HG03045 (cell line): ENCODE data around the gene AVPI1.
"Not testable (repeated sequence)": the region's sequence is repeated elsewhere in the genome, so short reads cannot be mapped to it uniquely, and the experiment has no call there.

Source experiments
- ATAC-seq: cut with Tn5 transposase; IDR thresholded peaks from one replicate; pipeline ENCODE4 v1.9.1; 2021; ENCODE audit warnings: mild to moderate bottlenecking, moderate library complexity; ENCODE audit not compliant: unreplicated experiment

Gene AVPI1

DNA sequence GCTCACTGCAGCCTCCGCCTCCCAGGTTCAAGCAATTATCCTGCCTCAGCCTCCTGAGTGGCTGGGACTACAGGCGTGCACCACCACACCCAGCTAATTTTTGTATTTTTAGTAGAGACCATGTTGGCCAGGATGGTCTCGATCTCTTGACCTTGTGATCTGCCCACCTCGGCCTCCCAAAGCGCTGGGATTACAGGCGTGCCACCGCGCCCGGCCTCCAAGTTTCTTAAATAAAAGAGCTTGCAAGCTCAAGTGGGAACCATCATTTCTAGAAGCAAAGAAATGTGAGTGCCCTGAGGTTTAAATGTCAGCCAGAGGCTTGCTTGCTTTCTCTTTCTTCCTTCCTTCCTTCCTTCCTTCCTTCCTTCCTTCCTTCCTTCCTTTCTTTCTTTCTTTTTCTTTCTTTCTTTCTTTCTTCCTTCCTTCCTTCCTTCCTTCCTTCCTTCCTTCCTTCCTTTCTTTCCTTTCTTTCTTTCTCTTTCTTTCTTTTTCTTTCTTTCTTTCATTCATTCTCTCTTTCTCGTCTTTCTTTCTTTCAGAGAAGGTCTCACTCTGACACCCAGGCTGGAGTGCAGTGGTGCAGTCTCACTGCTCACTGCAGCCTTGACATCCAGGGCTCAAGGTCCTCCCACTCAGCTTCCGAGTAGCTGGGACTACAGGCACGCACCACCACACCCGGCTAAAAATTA is 44.4 kb downstream of the AVPI1 start:
- ATAC-seq: not testable (repeated sequence)

DNA sequence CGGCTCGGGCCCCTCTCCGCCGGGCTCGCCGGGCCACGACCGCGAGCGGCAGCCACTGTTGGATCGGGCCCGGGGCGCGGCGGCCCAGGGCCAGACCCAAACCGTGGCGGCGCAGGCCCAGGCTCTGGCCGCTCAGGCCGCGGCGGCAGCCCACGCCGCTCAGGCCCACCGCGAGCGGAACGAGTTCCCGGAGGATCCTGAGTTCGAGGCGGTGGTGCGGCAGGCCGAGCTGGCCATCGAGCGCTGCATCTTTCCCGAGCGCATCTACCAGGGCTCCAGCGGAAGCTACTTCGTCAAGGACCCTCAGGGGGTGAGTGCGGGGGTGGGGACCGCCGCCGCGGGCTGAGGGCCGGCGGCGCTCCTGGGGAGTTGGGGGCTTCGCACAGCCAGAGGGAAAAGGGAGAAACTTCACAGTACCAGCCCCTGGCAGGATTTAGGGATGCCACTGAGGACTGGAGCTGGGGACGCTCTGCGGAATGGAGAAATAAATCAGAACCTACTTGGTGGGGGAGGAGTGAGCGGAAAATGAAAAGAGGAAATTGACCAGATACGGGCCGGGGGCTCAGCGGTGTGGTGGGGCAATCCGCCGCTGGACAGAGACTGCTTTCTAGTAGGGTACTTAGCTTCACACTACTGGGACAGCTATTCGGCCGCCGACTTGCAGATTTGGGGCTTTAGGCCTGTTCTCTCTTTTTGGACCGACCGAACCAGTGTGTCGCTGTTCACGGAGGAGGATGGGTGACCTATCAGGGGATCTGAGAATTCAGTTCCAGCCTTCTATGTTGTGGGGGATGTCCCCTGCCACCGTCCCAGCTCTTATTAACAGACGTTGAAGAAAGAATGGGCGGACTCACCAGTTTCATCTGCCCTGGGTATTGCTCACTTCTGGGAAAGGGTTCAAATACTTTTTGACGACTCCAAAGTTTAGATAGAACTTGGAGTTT is 45.9 kb downstream of the AVPI1 start:
- peak; percentile 31 for ATAC-seq

DNA sequence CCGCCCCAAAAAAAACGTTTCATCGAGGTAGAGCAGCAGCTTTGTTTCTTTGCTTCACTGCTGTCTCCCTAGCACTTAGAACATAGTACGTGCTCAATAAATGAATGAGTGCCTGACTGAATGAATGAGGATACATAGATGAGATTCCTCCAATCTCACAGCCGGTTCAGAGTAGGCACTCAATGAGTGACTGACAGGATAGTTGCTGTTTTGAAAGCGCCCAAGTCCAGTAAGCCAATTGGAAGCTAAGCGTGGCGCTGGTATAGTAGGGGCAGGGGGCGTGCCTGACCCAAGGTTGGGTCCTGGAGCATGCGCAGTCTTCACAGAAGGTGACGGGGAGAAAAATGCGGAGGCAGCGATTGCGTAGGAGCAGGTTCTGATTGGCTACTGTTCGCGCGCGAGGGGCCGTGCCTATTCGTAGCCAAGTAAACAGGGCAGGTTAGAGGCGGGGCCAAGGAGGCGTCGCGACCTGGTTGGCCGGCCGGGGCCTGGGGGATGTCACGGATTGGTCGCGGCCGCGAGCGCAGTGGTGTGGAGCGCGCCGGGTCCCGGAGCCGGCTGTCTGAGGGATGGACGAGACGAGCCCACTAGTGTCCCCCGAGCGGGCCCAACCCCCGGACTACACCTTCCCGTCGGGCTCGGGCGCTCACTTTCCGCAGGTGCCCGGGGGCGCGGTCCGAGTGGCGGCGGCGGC is 46.7 kb downstream of the AVPI1 start, which contains the start of gene PI4K2A:
Gene PI4K2A (plus strand): TSS at position 498 of the 694 bp plus-strand sequence. CDS start 72 bp downstream, at position 570.
- peak; percentile 99 for ATAC-seq

DNA sequence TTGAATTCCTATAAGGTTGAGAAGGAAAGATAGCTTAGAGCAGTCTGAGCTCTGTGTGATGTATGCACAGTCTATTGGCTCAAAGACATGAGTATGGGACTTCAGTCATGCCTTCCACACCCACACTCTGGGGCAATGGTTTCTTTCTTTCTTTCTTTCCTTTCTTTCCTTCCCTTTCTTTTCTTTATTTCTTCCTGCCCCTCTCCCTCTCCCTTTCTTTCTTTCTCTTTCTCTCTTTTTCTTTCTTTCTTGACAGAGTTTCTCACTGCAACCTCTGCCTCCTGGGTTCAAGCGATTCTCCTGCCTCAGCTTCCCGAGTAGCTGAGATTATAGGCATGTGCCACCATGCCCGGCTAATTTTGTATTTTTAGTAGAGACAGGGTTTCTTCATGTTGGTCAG is 48.0 kb downstream of the AVPI1 start:
- ATAC-seq: not testable (repeated sequence)

DNA sequence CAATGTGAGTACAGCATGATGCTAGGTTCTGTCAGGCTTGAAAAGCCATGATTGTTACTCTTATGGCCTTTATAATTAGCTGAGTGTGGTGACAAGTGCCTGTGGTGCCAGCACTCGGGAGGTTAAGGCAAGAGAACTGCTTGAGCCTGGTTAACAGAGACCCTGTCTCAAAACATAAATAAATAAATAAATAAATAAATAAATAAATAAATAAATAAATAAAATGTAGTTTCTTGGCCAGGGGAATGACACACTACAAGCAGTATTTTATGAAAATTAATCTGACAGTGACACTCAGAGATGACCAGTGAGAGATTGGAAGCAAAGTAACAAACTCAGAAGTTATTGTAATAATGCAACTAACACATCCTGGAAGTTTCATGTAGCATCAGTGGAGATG is 51.5 kb downstream of the AVPI1 start:
- no peak for ATAC-seq

DNA sequence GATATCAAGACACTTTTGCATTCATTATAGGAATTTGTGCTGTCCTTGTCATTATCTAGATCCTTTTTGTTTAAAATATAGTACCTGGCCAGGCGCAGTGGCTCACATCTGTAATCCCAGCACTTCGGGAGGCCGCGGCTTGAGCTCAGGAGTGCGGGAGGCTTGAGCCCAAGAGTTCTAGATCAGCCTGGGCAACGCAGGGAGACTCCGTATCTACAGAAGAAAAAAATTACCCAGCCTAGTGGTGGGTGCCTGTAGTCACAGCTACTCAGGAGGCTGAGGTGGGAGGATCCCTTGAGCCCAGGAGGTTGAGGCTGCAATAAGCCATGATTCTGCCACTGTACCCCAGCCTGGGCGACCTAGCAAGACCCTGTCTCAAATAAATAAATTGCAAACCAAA is 53.1 kb downstream of the AVPI1 start:
- no peak for ATAC-seq

DNA sequence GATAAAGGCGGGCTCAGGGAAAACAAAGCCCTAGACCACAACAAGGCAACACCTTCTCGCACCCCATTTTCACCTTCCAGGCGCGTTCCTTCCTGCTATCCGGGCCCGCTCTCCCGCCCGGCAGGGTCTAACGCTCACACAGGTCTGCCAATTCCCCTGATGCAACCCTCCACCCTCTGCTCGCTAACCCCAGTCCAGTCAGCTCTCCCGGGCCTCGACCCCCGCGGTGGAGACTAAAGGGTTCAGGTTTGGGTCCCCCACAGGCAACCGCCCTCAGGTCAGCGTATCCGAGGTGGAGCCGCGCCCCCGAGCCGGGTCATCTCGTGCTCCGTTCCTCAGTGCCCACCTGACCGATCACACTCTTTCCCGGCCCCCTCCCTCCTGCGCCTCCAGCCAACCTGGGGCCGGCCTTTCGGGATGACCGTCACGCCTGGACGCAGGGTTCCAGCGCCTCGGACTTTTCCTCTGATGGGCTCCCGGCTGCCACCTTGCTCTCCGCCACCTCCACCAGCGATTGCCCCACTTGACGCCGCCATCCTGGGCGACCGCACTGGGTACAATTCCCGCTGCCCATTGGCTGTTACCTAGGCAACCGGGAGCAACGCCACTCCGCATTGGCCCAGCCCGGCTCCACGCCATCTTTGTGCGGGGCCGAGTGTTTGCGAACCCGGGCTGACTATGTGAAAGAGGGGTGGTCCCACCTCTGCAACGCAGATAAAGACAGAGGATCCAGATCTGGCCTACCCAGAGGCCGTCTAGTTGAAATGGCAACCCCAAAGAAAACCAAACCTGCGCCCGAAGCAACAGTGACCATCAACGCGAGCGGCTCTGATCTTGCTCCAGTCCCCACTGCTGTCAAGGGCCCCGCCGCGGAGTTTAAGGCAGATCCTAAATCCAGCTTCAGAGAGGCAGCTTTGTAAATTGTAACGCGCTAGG is 53.8 kb downstream of the AVPI1 start, which contains the start of gene MORN4:
Gene MORN4 (minus strand): TSS at position 552 of the 936 bp plus-strand sequence. CDS start 13,847 bp downstream, outside the sequence.
- ATAC-seq: peak; percentile 99

DNA sequence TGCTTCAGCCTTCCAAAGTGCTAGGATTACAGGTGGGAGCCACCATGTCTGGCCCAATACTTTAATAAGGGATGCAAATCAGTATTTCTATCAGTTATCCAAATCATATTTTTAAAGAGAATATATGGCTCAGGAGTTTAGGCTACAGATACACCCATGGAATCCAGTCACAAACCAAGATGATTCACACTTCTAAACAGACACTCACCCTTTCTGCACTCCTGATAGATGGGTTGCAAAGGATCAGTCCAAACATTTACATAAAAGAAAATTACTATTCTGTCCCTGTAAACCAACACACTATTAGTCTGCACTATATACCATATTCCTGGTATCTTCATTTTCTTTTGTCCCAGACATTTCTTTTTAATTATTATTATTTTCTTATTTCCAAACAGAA is 55.9 kb downstream of the AVPI1 start:
- ATAC-seq: no peak

DNA sequence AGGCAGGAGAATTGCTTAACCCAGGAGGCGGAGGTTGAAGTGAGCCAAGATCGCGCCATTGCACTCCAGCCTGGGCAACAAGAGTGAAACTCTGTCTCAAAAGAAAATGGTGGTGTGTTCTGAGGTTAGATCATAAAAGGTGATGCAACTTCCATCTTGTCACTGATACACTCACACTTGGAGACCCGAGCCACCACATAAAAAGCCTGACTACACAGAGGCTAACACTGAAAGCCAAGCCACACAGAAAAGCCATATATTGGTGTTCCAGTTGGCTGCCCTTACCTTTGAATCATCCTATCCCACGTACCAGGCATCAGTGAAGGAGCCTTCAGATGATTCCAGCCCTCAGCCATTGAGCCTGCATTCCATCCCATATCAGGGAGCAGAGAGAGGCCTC is 57.8 kb downstream of the AVPI1 start:
- ATAC-seq: no peak

DNA sequence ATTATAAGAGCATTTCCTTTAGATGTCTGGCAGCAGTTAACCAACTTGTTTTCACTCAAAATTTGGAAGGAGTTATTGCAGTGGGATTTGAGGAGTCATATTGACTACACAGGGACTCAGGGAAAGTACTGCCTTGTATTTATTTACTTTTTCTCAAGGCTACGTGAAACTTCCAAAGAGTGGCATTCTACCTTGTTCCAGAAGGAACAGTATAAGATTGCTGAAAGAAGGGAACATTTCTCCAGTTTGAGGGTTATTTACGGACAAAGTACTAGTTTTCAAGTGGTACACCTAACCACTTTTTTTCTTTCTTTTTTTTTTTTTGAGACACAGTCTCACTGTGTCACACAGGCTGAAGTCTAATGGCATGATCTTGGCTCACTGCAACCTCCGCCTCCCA is 58.8 kb downstream of the AVPI1 start:
- no peak for ATAC-seq

DNA sequence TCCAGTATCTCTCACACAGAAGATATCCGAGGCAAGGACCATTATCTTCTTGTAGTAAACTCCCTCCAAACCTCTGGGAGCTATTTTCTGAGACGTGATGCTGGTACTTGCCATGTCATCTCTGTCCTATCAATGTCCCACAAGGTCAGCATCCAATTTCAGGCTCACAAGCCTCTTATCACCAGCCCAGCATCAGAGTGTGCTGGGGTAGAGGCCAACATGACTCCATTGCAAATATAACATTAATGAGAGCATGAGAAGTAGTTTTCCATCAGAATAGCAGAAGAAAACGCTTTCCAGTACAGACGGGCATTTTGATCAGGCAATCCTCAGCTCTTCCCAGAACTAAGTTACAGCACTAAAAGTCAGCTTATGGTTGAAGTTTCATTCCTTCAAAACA is 59.3 kb downstream of the AVPI1 start:
- ATAC-seq: no peak
